Stimulated activated memory B cell treated with anti-CD40 and anti-IgM and Interleukin-4, amounts not matched to agents 10 μg/mL and 1 μg/mL and 100 μg/mL, for 72 hours (primary cell): Measurements from ENCODE around the gene MCMBP.
"Not testable (repeated sequence)": the region's sequence is repeated elsewhere in the genome, so short reads cannot be mapped to it uniquely, and the experiment has no call there.

ENCODE experiments used
- ATAC-seq: fragments of 150-1000 bp; cut with Tn5 transposase; 2 replicates; pipeline ENCODE4 v1.10.0; 2021
- H3K27ac Mint-ChIP-seq: one replicate; pipeline ENCODE4 v1.8.0; 2022; ENCODE audit warnings: mild to moderate bottlenecking, mixed read lengths
- H3K27me3 Mint-ChIP-seq: one replicate; pipeline ENCODE4 v1.8.0; 2022; ENCODE audit warnings: mixed read lengths
- H3K36me3 Mint-ChIP-seq: one replicate; pipeline ENCODE4 v1.8.0; 2022; ENCODE audit warnings: mixed read lengths
- H3K4me1 Mint-ChIP-seq: one replicate; pipeline ENCODE4 v1.8.0; 2022; ENCODE audit warnings: mixed read lengths
- H3K4me3 Mint-ChIP-seq: one replicate; pipeline ENCODE4 v1.8.0; 2022; ENCODE audit warnings: mild to moderate bottlenecking, moderate library complexity, mixed read lengths
- H3K9me3 Mint-ChIP-seq: one replicate; pipeline ENCODE4 v1.8.0; 2022; ENCODE audit warnings: mixed read lengths

The MCMBP gene

GRCh38 chr10:119892188-119893065 is 19.8 kb upstream of the MCMBP start, which contains the start of gene SEC23IP:
Gene SEC23IP (plus strand): TSS chr10:119892730. CDS start chr10:119892783, 53 bp downstream.
- Mint-ChIP-seq H3K36me3 (peaks cover 22% of the 10 kb centered on the region), H3K4me1 (peaks cover 52% of the 10 kb centered on the region), H3K27me3 (no peaks in the 10 kb centered on the region), H3K4me3 (peak within 1 kb of the TSS; percentile 98), H3K9me3 (no peaks in the 10 kb centered on the region), H3K27ac (peak within 1 kb of the TSS; percentile 92)
- ATAC-seq, result peak; percentile 100

GRCh38 chr10:119891849-119892187 is 19.2 kb upstream of the MCMBP start:
- not testable (repeated sequence) for H3K9me3 Mint-ChIP-seq, H3K27me3 Mint-ChIP-seq, ATAC-seq
- H3K27ac Mint-ChIP-seq, result peak overlapping the region; percentile 92
- H3K4me1 Mint-ChIP-seq, result peaks cover 46% of the 10 kb centered on the region
- peak overlapping the region; percentile 98 for H3K4me3 Mint-ChIP-seq
- H3K36me3 Mint-ChIP-seq, result peaks cover 17% of the 10 kb centered on the region

GRCh38 chr10:119890307-119890706 is 17.7 kb upstream of the MCMBP start:
- not testable (repeated sequence) for ATAC-seq, H3K36me3 Mint-ChIP-seq, H3K4me3 Mint-ChIP-seq

GRCh38 chr10:119889201-119889600 is 16.6 kb upstream of the MCMBP start:
- H3K4me3 Mint-ChIP-seq, H3K36me3 Mint-ChIP-seq, H3K27me3 Mint-ChIP-seq, H3K27ac Mint-ChIP-seq, H3K9me3 Mint-ChIP-seq, ATAC-seq: not testable (repeated sequence)
- H3K4me1 Mint-ChIP-seq, result peaks cover 22% of the 10 kb centered on the region

More at GRCh38 chr10:119890307-119890706, 17.7 kb upstream of the MCMBP start:
- H3K27ac Mint-ChIP-seq, H3K27me3 Mint-ChIP-seq, H3K9me3 Mint-ChIP-seq: not testable (repeated sequence)
- H3K4me1 Mint-ChIP-seq, result peaks cover 31% of the 10 kb centered on the region

GRCh38 chr10:119888715-119889114 is 16.1 kb upstream of the MCMBP start:
- H3K4me3 Mint-ChIP-seq, H3K27ac Mint-ChIP-seq, H3K27me3 Mint-ChIP-seq, H3K9me3 Mint-ChIP-seq, ATAC-seq, H3K36me3 Mint-ChIP-seq: not testable (repeated sequence)
- peaks cover 17% of the 10 kb centered on the region for H3K4me1 Mint-ChIP-seq

- not testable (repeated sequence) for H3K9me3 Mint-ChIP-seq, H3K27ac Mint-ChIP-seq, H3K4me1 Mint-ChIP-seq, ATAC-seq, H3K4me3 Mint-ChIP-seq, H3K36me3 Mint-ChIP-seq, H3K27me3 Mint-ChIP-seq
Measured at GRCh38 chr10:119886070-119886469, 13.4 kb upstream of the MCMBP start.

GRCh38 chr10:119883901-119884611 is 11.4 kb upstream of the MCMBP start:
- H3K27me3 Mint-ChIP-seq, H3K4me3 Mint-ChIP-seq, H3K27ac Mint-ChIP-seq, H3K36me3 Mint-ChIP-seq, H3K9me3 Mint-ChIP-seq, ATAC-seq, H3K4me1 Mint-ChIP-seq: not testable (repeated sequence)

- ATAC-seq, result no peak
- no peaks in the 10 kb centered on the region for H3K36me3 Mint-ChIP-seq
- H3K27me3 Mint-ChIP-seq, result no peaks in the 10 kb centered on the region
- H3K27ac Mint-ChIP-seq, result no peak overlapping the region
- H3K4me3 Mint-ChIP-seq, result no peak overlapping the region
- H3K9me3 Mint-ChIP-seq, result no peaks in the 10 kb centered on the region
- H3K4me1 Mint-ChIP-seq, result peaks cover 7% of the 10 kb centered on the region
Measured at GRCh38 chr10:119878524-119878923, 5.9 kb upstream of the MCMBP start.

GRCh38 chr10:119872860-119873681 is 428 bp upstream of the MCMBP start:
- peak; percentile 98 for ATAC-seq
- H3K27me3 Mint-ChIP-seq, result no peaks in the 10 kb centered on the region
- H3K4me3 Mint-ChIP-seq, result peak overlapping the region; percentile 90
- H3K4me1 Mint-ChIP-seq, result peaks cover 33% of the 10 kb centered on the region
- H3K36me3 Mint-ChIP-seq, result no peaks in the 10 kb centered on the region
- H3K9me3 Mint-ChIP-seq, result no peaks in the 10 kb centered on the region
- peak overlapping the region; percentile 93 for H3K27ac Mint-ChIP-seq

- peak; percentile 60 for ATAC-seq
- H3K4me3 Mint-ChIP-seq, result peak overlapping the region; percentile 84
- H3K27ac Mint-ChIP-seq, result peak overlapping the region; percentile 46
- H3K27me3 Mint-ChIP-seq, result no peaks in the 10 kb centered on the region
- no peaks in the 10 kb centered on the region for H3K36me3 Mint-ChIP-seq
- H3K4me1 Mint-ChIP-seq, result peaks cover 39% of the 10 kb centered on the region
- H3K9me3 Mint-ChIP-seq, result no peaks in the 10 kb centered on the region
Measured at GRCh38 chr10:119871881-119872609, 598 bp downstream of the MCMBP start.

- peak overlapping the region; percentile 33 for H3K27ac Mint-ChIP-seq
- H3K36me3 Mint-ChIP-seq, result peaks cover 14% of the 10 kb centered on the region
- not testable (repeated sequence) for H3K9me3 Mint-ChIP-seq, H3K27me3 Mint-ChIP-seq, ATAC-seq, H3K4me3 Mint-ChIP-seq
- peaks cover 56% of the 10 kb centered on the region for H3K4me1 Mint-ChIP-seq
Measured at GRCh38 chr10:119869398-119869797, 3.2 kb downstream of the MCMBP start.

GRCh38 chr10:119867317-119867716 is 5.3 kb downstream of the MCMBP start:
- peaks cover 49% of the 10 kb centered on the region for H3K4me1 Mint-ChIP-seq
- no peak overlapping the region for H3K4me3 Mint-ChIP-seq

GRCh38 chr10:119865699-119866240 is 6.9 kb downstream of the MCMBP start:
- Mint-ChIP-seq H3K27me3 (no peaks in the 10 kb centered on the region), H3K27ac (no peak overlapping the region), H3K36me3 (peaks cover 22% of the 10 kb centered on the region), H3K9me3 (peaks cover 4% of the 10 kb centered on the region), H3K4me3 (no peak overlapping the region), H3K4me1 (peaks cover 55% of the 10 kb centered on the region)
- no peak for ATAC-seq

More at GRCh38 chr10:119867317-119867716, 5.3 kb downstream of the MCMBP start:
- no peak for ATAC-seq
- H3K27ac Mint-ChIP-seq, result no peak overlapping the region
- H3K9me3 Mint-ChIP-seq, result peaks cover 4% of the 10 kb centered on the region
- H3K27me3 Mint-ChIP-seq, result no peaks in the 10 kb centered on the region
- peaks cover 22% of the 10 kb centered on the region for H3K36me3 Mint-ChIP-seq

GRCh38 chr10:119863951-119864565 is 8.6 kb downstream of the MCMBP start:
- no peak for ATAC-seq
- Mint-ChIP-seq H3K9me3 (peaks cover 4% of the 10 kb centered on the region), H3K4me3 (no peak overlapping the region), H3K27ac (no peak overlapping the region), H3K36me3 (peaks cover 26% of the 10 kb centered on the region), H3K4me1 (peaks cover 59% of the 10 kb centered on the region), H3K27me3 (no peaks in the 10 kb centered on the region)
